NK-92 treated with Interleukin-12 subunit alpha and Interleukin-12 subunit beta, amount 100 ng/mL, for 24 hours (cell line): Measurements from ENCODE around the gene ARPC1A.

Source experiments
- DNase-seq: peaks from one replicate; lab custom pipeline; 2025; lab: John Stamatoyannopoulos, UW

ARPC1A gene

GRCh38 chr7:99390941-99391602, 65.4 kb downstream of the ARPC1A start:
- no peak for DNase-seq

DNA sequence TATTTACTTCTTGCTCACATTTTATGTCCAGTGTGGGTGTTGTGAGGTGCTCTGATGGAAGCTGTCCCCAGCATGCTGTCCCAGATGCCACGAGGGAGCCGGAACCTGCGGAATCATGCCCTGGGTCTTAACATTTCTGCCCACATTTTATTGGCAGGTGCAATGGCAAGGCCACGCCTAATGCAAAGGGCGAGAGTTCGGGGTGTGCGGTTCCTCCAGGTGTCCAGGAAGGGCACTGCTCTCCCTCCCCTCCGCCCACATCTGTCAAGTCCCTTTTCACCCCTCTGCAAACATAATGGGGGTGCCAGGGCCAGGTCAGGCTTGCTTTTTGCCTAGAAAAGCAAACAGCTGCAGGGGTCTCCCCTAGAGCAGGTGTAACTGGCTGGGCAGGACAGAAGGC, 66.3 kb downstream of the ARPC1A start:
- DNase-seq = no peak

DNA sequence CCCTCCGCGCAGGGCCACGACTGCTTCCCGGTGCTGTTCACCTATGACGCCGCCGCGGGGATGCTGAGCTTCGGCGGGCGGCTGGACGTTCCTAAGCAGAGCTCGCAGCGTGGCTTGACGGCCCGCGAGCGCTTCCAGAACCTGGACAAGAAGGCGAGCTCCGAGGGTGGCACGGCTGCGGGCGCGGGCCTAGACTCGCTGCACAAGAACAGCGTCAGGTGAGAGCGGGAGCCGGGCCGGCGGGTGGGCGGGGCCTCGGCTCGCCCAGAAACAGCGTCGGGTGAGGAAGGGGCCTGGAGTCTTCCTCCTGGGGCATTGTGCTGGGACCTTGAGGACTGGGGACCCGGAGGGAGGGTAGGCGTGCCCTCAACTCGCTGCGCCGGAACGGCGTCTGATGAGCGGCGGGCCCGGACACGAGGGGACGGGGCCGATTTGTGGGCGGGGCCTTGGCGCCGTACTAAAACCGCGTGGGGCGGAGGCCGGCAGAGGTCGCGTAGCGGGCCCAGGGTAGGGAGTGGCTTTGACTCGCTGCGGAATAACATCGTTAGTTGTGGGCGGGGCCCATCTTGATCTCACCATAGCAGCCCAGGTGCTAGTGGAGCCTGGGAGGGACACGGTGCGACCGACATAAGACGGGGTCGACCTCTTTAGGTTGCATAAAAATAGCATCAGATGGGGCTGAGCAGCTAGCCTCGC, 67.1 kb downstream of the ARPC1A start:
- no peak for DNase-seq

DNA sequence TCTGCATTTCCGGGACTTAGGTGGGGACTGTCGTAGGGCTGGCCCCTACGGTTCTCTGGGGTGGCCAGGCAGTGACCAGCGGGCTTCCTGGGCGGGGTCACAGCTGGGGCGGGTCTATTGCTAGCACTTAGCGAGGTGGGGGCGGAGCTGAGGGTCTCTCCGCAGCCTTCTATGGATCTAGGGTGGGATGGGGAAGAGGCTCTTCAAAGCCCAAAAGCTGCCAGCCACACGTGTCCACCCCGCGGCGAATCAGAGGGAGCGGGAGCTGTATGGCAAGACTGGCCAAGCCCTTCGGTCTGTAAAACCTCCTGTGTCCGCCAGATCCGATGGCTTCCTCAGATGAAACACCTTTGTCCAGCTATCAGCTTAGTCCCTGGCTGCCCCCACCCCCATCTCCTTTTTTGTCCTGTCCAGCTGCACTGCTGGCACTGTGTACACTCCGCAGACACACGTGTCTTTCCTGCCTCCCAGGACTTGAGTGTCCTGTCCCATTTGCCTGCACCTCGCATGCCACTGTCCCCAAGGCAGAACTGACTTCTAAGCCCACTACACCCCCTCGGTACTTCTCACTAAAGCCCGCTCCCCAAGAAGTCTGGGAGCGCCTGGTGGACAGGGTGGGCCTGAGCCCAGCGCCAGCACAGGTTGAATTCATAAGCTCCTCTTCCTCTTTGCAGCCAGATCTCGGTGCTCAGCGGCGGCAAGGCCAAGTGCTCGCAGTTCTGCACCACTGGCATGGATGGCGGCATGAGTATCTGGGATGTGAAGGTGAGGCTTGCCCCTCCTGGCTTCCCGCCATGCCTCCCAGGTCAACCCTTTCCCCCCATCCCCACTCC, 67.9 kb downstream of the ARPC1A start:
- DNase-seq = no peak

GRCh38 chr7:99394188-99394502, 68.4 kb downstream of the ARPC1A start:
- no peak for DNase-seq

DNA sequence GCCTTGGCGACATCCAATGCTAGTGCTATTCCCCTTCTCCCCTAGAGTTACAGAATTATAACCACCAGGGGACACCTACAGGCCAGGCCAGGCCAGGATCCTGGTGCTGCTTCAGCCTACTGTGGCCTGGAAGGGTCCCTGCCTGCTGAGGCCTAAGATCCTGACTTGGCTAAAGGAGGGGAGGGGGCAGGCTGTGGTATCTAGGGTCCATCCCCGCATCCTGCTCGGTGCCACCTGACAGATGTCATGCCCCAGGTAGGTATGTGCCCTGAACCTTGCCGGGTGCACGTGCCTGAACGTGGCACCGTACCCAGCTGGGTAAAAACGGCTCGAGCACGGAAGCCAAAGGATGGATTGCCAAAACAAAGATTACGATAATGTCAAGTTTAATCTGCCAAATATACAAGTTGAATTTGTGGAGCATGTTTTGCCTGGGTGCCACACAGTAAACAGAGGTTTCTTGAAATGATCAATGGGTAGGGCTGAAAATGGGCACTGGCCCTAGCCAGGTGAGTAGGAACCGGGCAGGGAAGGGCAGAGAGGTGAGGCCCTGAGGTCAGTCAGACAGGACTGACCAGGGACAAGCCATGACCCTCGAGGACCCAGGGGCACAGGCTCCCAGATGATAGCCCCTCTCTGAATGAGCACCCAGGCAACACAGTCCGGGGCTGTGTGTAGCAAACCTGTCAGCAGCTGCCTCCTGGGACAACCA, 70.1 kb downstream of the ARPC1A start:
- DNase-seq = no peak

GRCh38 chr7:99396418-99397296, 71.0 kb downstream of the ARPC1A start:
- no peak for DNase-seq

GRCh38 chr7:99397297-99397983, 71.7 kb downstream of the ARPC1A start:
- DNase-seq = no peak

DNA sequence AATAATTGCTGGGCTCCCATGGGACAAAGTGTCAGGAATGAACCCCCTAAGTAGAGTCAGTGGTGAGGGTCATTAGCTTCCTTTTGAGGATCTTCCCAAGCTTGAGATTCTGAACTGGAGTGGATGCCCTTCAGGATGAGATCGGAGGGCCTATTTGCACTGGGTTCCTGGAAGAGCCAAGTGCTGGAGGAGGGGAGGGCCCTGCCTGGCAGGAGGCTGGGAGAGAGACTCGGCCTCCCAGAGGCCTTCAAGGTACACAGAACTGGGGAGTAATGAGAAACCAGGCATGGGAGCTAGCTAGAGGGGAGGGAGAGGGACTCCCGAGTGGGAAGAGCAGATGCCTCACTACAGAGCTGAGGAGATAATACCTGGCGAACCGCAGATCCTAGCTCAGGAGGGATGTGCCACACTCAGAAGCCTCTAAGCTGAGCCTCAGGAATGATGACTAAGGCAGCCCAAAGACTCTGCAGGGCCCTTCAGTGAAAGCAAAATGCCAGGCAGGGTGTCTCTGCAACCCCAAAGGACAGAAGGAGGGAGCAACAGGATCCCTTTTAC, 73.3 kb downstream of the ARPC1A start:
- no peak for DNase-seq

DNA sequence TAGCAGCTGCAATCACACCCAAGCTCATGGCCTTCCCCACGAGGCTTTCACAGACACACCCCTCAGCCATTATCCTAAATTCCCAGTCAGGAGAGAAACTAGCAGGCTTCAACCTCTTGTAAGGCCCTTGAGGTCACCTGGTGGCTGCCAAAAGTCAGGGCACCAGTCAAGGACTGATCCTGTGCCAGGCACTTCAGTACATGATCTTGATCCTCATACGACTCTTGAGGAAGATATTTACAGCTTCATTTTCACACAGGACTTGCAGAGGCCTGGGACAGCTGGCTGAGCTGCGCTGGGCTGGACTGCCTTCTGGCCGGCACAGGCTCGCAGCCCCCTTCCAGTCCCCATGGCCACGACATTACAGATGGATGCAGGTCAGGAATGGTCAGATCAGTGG, 73.9 kb downstream of the ARPC1A start:
- no peak for DNase-seq

GRCh38 chr7:99402854-99403253, 77.2 kb downstream of the ARPC1A start:
- DNase-seq = no peak

DNA sequence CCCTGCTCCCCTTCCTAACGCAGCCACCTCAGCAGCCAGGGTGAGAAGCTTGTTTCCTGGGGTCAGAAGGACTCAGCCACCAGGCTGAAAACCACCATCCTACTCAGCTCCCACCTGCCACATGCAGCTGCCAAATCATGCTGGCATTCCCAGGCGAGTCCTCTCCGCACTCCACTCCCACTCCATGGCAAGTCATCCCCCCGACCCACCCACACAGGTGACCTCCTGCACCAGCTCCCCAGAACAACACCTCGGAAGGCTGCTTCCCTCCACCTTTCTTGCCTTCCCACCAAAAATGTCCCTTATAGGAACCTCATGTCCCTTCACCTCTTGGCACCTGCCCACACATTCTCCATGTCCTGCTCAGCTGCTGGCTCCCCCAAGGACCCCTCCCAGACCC, 78.1 kb downstream of the ARPC1A start:
- no peak for DNase-seq

DNA sequence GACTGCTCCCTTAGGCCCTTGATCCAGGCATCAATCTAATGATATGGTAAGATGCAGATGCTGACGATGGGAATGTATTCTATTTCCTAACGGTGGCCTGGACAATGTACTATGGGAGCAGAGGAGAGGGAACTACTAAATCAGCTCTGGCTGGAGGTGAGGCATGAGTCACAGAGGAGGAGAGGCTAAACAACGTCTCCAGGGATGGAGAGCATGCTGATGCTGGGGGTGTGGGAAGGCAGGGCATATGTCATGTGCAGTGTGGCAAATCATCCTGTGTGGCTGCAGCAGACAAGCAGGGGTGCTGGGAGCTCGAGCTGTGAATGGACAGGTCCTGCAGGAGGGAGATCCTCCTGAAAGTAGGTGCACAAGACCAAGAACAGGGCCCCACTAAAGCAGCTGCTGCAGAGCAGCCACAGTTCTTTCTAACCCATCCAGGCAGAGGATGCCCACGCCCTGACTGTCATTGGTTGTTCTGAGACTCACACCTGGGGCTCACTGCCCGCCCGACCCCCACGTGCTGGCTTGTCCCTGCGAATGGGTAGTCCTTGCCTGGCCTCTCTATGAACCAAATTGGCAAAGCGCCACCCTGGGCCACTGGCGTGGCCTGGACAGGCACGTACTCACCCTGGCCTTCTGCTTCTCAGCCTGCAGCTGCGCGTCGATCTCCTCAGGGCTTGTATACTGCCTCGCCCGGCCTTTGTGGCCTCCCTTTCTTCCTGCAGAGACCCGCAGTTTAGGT, 78.7 kb downstream of the ARPC1A start:
- no peak for DNase-seq

DNA sequence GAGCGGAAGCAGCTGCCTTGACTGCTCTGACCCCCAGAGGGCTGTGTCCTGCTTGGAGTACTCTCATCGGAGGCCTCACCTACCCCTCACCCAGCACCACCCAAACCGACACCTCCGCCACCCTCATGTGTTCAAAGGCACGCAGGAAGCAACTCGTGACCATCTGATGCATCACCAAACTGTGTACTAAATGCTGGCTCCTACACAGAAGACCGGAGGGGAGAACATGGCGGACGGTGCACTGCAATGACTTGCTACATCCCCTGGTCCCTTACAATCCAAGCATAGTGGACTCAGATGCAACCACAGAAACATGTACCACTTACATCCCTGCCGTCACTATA, 79.3 kb downstream of the ARPC1A start:
- no peak for DNase-seq

DNA sequence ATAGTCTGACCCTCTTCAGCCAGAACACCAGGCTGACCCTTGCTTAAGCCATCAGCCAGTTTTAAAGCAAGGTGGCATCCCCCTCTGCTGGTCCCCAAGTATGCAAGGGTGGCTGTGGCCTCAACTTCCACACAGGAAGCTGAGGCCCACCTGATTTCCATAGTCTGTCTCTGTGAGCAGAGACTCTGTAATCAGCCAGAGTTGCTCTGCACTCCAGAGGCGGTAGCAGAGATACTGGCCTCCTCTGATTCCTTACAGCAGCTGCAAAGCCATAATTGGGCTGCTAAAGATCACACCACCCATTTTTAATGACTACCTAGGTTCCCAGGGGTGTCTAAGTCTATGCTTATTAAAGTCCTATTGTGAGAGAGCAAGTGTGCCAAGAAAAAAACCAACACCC, 80.9 kb downstream of the ARPC1A start:
- no peak for DNase-seq

- DNase-seq = peak; percentile 37
Measured at GRCh38 chr7:99407872-99408378, 82.2 kb downstream of the ARPC1A start.

DNA sequence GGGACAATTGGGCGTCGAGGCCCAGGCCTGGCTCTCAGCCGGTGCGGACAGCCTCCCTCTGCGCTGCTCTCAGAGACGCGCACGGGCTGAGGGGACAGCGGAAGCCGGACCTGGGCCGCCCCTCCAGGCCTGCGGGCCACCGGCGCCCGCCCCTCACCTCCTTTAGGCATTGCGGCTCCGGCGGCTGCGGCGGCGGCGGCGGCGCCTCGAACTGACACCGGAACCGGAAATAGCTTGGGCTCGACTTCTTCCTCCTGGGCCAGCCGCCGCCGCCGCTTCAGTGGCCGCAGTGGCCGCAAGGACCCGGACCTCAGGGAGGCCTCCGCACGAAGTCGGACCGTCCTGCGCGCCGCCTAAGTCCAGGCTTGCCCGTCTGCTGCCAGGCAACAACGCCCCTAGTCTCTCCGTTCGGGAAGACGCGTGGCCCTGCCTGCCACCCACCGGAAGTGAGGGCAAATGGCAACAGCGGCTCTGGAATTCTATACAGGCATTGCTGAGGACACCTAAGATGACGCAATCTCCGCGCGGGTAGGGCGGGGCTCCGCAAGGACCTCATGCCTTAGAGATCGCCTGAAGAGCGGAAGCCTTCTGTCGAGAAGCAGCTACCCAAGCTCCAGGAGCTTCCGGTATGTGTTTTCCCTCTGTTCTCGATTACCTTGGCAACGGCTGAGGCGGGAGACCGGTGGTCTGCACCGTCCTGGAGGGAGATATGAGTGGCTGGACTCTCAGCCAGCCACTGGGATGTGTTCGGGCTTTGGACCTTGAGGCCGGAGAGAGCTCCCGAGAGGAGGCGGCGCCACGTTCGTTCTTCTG, 82.9 kb downstream of the ARPC1A start, which contains the start of the genes BUD31 and PDAP1:
TSS of gene BUD31 (plus strand) at position 591 of the 813 bp plus-strand sequence. CDS start 2,124 bp downstream, outside the sequence.
TSS of gene PDAP1 (minus strand) at position 219 of the 813 bp plus-strand sequence. CDS start at position 170, 49 bp downstream.
- peak; percentile 95 for DNase-seq

DNA sequence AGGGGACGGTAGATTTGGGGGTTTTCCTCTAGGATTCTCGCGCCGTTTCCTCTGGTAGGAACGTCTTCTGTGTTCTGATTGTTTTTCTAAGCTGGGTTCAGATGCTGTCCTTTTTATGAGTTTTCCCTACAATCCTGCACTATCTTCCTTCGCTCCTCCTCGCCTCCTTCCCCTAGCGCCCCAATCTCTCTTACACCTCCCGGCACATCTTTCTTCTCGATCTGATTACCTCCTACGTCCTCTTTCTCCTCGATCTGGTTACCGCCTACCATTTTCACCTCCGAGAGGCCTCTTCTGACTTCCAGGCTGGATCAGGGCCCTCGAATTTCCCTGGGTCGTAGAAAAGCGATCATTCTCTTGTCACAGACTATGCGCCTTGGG, 83.5 kb downstream of the ARPC1A start:
- DNase-seq = no peak

- no peak for DNase-seq
Measured at GRCh38 chr7:99409806-99410205, 84.1 kb downstream of the ARPC1A start.
